HG03095 (cell line): ENCODE results near the gene RPP21.

Experiments
- ATAC-seq: cut with Tn5 transposase; IDR thresholded peaks from one replicate; pipeline ENCODE4 v1.9.1; 2021; ENCODE audit warnings: moderate library complexity; ENCODE audit not compliant: unreplicated experiment

The RPP21 gene

GRCh38 chr6:30344868-30345671 is at the start of gene RPP21:
Gene RPP21 (plus strand): TSS chr6:30345156. CDS start chr6:30345172, 16 bp downstream.
- ATAC-seq = peak; percentile 91

GRCh38 chr6:30295837-30296236 is 49.1 kb upstream of the RPP21 start:
- ATAC-seq = no peak

DNA sequence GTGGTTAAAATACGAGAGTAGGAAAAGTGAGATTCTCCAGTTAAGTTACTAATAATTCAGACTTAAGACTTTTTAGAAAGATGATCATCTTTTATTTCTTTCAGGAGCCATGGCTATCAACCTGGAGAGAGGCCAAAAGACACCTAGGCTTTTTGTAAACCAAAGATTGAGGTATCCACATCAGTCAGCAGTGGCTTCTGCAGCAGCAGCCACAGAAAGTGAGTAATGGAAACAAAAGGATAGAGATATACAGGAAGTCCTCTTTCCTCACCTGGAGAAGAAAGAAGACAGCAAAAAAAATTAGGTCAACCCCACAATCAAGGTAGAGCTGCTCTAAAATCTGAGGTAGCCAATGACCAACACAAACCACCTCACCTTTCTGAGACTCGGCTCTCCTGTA is 41.0 kb upstream of the RPP21 start:
- ATAC-seq = no peak

DNA sequence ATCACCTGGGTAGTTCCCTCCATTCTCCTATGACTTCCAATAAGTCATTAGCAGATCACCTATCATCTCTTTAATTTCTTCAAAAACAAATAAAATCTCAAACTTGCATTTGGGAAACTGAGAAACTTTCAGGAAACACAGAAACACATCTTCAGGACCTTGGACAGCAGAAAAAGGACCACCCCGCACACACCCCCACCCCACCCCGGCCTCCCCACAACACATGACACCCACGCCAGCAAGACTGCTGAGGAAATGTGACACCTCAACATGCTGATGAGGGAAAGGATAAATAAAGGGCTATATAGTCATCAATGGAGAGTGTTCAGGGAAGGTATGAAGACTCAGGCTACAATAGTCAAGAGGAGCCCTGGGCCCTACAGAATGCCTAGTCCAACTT is 33.9 kb upstream of the RPP21 start:
- ATAC-seq = no peak

DNA sequence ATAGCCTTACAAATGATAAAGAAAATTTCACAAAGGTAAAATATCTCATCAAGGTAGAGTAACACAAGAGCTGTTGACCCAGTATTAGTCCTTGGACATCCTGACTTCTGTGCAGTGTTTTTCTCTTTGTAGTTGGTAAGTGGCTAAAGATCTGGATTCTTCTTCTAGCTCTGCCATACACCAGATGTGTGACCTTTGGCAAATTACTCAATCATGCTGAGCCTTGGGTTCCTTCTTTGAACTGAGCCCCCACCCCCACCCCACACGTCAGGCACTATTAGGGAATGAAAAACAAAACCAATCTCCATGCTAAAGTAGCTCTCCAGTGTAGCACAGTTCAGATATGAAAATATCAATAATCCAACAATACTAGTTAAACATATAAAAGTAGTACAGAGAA is 33.3 kb upstream of the RPP21 start:
- ATAC-seq = no peak

GRCh38 chr6:30312266-30312665 is 32.7 kb upstream of the RPP21 start:
- no peak for ATAC-seq

- no peak for ATAC-seq
Observed at GRCh38 chr6:30312676-30313321, 32.2 kb upstream of the RPP21 start.

- ATAC-seq = no peak
Observed at GRCh38 chr6:30315156-30315555, 29.8 kb upstream of the RPP21 start.

- ATAC-seq = no peak
Observed at GRCh38 chr6:30317913-30318589, 26.9 kb upstream of the RPP21 start.

- ATAC-seq = no peak
Observed at GRCh38 chr6:30319146-30319835, 25.7 kb upstream of the RPP21 start.

DNA sequence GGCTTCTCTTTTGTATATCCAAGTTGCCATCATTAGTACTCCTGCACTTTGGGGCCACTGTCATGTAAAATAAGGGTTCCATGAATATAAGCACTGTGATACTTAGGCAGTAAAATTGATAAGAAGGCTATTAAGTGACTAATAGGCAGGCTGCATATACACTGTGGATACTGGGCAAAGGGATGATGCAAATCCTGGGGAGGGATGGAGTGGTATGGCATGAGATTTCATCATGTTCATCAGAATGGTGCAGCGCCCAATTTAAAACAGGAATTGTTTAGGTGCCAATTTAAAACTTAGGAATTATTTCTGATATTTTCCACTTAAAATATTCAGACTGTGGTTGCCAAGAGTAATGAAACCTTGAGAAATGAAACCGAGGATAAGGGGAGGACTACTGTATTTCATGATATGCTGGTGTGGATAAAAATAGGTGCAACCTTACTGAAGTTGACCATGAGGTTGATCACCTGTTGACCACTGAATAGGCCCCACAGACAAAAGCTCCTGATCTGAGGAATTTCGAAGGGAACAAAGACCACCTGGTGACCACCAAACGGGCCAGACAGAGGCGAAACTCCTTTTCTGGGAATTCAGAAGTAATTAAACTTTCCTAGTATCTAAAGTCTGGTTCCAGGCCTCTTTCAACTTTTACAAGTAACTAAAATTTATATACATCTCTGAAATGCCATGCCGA is 23.1 kb upstream of the RPP21 start:
- ATAC-seq = no peak

DNA sequence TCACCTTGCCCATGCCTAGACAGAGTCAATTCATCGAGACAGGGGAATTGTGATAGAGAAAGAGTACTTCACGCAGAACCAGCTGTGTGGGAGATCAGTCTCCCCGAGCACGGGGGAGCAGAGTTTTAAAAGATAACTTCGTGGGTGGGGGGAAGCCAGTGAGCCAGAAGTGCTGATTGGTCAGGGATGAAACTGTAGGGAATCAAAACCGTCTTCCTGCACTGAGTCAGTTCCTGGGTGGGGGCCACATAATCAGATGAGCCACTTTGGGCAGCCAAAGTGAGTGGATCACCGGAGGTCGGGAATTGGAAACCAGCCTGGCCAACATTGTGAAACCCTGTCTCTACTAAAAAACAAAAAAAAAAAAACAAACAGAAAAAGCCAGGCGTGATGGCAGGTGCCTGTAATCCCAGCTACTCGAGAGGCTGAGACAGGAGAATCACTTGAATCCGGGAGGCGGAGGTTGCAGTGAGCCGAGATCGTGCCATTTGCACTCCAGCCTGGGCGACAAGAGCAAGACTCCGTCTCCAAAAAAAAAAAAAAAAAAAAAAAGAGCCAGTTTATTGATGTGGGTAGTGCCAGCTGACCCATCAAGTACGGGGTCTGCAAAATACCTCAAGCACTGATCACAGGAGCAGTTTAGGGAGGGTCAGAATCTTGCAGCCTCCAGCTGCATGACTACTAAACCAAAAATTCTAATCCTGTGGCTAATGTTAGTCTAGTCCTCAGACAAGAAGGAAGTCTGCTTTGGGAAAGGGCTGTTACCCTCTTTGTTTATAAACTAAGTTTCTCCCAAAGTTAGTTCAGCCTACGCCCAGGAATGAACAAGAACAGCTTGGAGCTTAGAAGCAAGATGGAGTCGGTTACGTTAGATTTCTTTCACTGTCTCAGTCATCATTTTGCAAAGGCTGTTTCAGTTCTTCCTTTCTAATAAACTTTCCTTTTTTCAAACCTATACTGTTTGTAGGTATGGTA is 22.1 kb upstream of the RPP21 start:
- no peak for ATAC-seq

DNA sequence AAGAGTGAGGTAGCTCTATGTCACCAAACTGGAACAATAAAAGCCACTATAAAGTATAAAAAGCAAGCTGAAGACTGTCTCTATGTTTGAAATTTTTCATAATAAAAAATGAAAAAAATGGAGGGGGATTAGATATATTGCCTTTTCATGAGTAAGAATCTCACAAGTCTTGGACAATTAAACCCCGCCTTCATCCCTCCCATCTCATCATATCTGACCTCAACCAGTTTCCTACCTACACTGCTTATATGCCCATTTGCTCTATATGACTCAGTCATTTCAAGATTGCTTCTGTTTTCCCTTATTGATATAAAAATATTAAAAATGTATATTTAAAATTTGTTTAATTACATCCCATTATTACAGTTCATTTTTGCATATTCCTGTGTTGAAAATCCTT is 21.1 kb upstream of the RPP21 start:
- ATAC-seq = no peak

GRCh38 chr6:30325150-30325872 is 19.6 kb upstream of the RPP21 start:
- ATAC-seq = peak; percentile 30

- peak; percentile 36 for ATAC-seq
Observed at GRCh38 chr6:30325873-30326525, 19.0 kb upstream of the RPP21 start.

DNA sequence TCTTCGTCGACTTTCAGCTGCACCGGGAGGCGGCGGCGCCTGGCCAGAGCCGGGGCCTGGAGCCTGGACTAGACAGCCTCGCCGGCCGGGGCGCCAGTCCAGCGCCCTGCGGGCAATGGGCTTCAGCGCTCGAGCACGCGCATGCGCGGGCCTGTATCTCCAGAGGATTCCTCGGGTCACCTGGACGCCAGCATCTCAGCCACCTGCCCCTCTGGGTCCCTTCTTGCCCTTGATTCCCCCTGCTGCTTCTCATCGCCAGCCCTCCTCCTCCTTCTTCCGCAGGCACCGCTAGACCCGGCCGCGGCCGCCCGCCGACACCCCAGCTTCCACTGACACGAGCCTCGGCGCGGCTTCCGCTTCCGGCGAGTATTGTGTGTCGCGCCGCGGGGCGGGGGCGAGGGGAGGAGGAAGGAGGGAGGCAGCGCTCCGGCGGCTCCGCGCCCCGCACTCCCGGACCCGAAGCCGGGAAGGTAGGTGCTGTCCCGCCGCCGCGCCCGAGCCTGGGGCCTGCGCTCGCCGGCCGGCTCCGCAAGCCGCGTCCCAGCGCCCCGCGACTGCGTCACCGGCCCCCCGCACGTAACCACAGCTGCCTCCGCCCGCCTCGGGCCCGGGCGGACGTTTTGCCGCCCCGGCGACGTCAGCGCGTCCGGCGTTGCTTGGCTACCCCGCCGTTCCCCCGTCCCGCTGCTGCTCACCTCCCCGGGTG is 18.3 kb upstream of the RPP21 start, which contains the start of gene TRIM39:
TRIM39 (plus strand) TSS at position 402 of the 706 bp plus-strand sequence. CDS start 2,391 bp downstream, outside the sequence.
- peak; percentile 60 for ATAC-seq

DNA sequence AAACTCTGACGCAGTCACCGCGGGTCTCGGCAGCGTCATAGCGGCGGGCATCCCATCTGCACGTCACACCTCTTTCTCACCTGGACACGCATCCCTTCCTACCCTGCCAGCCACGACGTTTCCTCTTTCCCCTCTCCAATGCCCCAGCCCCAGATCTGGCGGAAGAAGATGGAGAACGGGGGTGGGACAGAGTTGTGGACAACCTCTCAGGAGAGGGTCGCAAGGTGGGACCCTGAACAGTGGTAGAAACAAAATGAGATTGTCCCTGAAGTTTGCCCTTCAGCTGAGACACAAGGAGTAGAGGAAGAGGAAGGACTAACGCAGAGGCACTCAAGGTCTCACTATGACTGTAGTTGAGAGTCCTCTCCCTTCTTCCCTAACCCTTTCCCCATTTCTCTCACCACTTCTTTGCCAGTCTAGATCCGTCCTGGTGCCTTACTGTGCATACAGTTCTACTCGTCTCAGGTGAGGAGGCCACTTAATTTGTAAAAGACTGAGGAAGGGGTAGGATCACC is 17.7 kb upstream of the RPP21 start:
- ATAC-seq = no peak
